KMS-11 (cell line): ENCODE data around the gene ADRB1.

ENCODE experiments used
- H2AFZ ChIP-seq: fragments of 200-600 bp; sonication (generic); 2 replicates; pipeline ENCODE4 v1.6.1; 2016; ENCODE audit warnings: antibody characterized with exemption, mixed run types, low read depth
- H3K27ac ChIP-seq: fragments of 200-600 bp; sonication (generic); 2 replicates; pipeline ENCODE4 v1.6.1; 2016; ENCODE audit warnings: mild to moderate bottlenecking, mixed run types
- H3K27me3 ChIP-seq: fragments of 200-600 bp; sonication (generic); 2 replicates; pipeline ENCODE4 v1.6.1; 2017; ENCODE audit warnings: mild to moderate bottlenecking, low read depth, mixed run types, moderate library complexity; ENCODE audit not compliant: insufficient read depth
- H3K36me3 ChIP-seq: fragments of 200-600 bp; sonication (generic); 2 replicates; pipeline ENCODE4 v1.6.1; 2017; ENCODE audit warnings: mild to moderate bottlenecking, mixed run types; ENCODE audit not compliant: insufficient read depth
- H3K4me1 ChIP-seq: fragments of 200-600 bp; sonication (generic); 2 replicates; pipeline ENCODE4 v1.6.1; 2016; ENCODE audit warnings: mild to moderate bottlenecking, low read depth, mixed run types; ENCODE audit not compliant: poor library complexity, severe bottlenecking
- H3K4me2 ChIP-seq: fragments of 200-600 bp; sonication (generic); 2 replicates; pipeline ENCODE4 v1.7.0; 2016; ENCODE audit warnings: mild to moderate bottlenecking, mixed run types
- H3K4me3 ChIP-seq: fragments of 200-600 bp; sonication (generic); IDR thresholded peaks from 2 replicates; pipeline ENCODE4 v1.6.1; 2017; ENCODE audit warnings: low read depth, low read length, mixed read lengths; ENCODE audit not compliant: insufficient read depth
- H3K79me2 ChIP-seq: fragments of 200-600 bp; sonication (generic); 2 replicates; pipeline ENCODE4 v1.6.1; 2016; ENCODE audit warnings: low read depth, mixed run types; ENCODE audit not compliant: insufficient read depth
- H3K9ac ChIP-seq: fragments of 200-600 bp; sonication (generic); 2 replicates; pipeline ENCODE4 v1.6.1; 2016; ENCODE audit warnings: mild to moderate bottlenecking, mixed run types
- H4K20me1 ChIP-seq: fragments of 200-600 bp; sonication (generic); 2 replicates; pipeline ENCODE4 v1.6.1; 2016; ENCODE audit warnings: mild to moderate bottlenecking, mixed run types; ENCODE audit not compliant: insufficient read depth
- CTCF ChIP-seq: fragments of 200-600 bp; sonication (generic); conservative IDR thresholded peaks from 2 replicates; pipeline ENCODE4 v1.6.1; 2017; ENCODE audit warnings: low read depth, mild to moderate bottlenecking, antibody characterized with exemption, low read length, moderate library complexity, mixed read lengths

The ADRB1 gene

GRCh38 chr10:114043532-114044246 lies at the start of gene ADRB1:
ADRB1 (plus strand) TSS chr10:114043866; CDS start chr10:114044133, 267 bp downstream.
- no peak within 1 kb of the TSS for H3K9ac ChIP-seq
- no peaks in the 10 kb centered on the region for H3K4me1 ChIP-seq
- no peaks in the 10 kb centered on the region for H3K36me3 ChIP-seq
- no peaks in the 10 kb centered on the region for H3K27me3 ChIP-seq
- H3K4me2 ChIP-seq: peak within 1 kb of the TSS; percentile 44; the same call in 1 of the 2 replicates
- no peak for TF ChIP-seq CTCF
- H2AFZ ChIP-seq: peak within 1 kb of the TSS; percentile 72
- H3K27ac ChIP-seq: no peak within 1 kb of the TSS
- no peaks in the 10 kb centered on the region for H4K20me1 ChIP-seq
- no peaks in the 10 kb centered on the region for H3K79me2 ChIP-seq
- no peak within 1 kb of the TSS for H3K4me3 ChIP-seq

DNA sequence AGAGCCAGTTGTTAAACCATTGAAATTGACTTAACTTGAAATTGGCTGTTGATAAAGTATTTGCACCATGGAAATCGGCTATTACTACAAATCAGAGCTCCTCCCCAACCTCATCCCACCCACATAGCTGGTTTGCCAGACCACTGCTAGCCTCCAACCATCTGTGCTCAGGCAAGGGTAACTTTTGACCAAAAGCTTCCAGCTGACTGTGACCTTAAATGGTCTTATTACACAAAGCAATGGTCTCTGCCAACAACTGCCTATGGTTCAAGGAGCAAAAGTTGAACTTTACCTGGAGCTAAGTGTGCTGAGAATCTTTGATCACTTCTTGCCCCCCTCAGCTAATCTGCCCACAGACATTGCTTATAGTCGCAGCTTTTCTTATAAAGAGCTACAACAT lies 48.5 kb upstream of the ADRB1 start:
- no peak overlapping the region for H3K9ac ChIP-seq
- no peaks in the 10 kb centered on the region for H3K36me3 ChIP-seq
- H3K4me1 ChIP-seq: peaks cover 20% of the 10 kb centered on the region
- no peak for TF ChIP-seq CTCF
- H3K4me3 ChIP-seq: no peak overlapping the region
- no peaks in the 10 kb centered on the region for H3K79me2 ChIP-seq
- no peak overlapping the region for H2AFZ ChIP-seq
- no peak overlapping the region for H3K27ac ChIP-seq
- H3K27me3 ChIP-seq: peaks cover 52% of the 10 kb centered on the region
- H4K20me1 ChIP-seq: peaks cover 5% of the 10 kb centered on the region; the same call in 1 of the 2 replicates
- no peak overlapping the region for H3K4me2 ChIP-seq

DNA sequence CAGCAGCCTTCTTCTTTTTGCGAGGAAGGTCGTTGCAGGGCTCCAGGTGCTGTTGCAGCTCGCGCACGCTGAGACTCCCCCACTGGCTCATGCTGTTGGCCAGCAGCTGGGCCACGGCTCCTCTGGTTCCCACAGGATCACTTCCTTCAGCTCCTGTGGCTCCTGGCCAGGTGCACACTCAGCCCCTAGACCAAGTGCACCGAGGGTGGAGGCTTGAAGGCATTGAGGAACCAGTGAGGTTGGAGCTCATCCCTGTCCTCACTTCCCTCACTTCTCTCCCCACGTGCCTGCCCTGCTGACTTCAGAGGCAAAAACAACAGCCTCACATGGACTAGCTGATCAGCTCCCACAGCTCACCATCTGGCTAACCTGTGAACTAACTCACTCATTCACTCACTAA lies 46.2 kb upstream of the ADRB1 start:
- H3K4me3 ChIP-seq: no peak overlapping the region
- TF ChIP-seq CTCF: no peak
- no peak overlapping the region for H3K9ac ChIP-seq
- H3K27me3 ChIP-seq: peaks cover 38% of the 10 kb centered on the region; the same call in 1 of the 2 replicates
- H2AFZ ChIP-seq: no peak overlapping the region
- no peaks in the 10 kb centered on the region for H3K4me1 ChIP-seq
- H4K20me1 ChIP-seq: no peaks in the 10 kb centered on the region
- H3K4me2 ChIP-seq: no peak overlapping the region
- H3K79me2 ChIP-seq: no peaks in the 10 kb centered on the region
- H3K27ac ChIP-seq: no peak overlapping the region
- H3K36me3 ChIP-seq: no peaks in the 10 kb centered on the region

- Histone ChIP-seq H4K20me1 (no peaks in the 10 kb centered on the region), H2AFZ (no peak overlapping the region), H3K79me2 (no peaks in the 10 kb centered on the region), H3K9ac (no peak overlapping the region), H3K4me3 (no peak overlapping the region), H3K4me2 (no peak overlapping the region), H3K27me3 (peaks cover 18% of the 10 kb centered on the region; the same call in 1 of the 2 replicates), H3K36me3 (no peaks in the 10 kb centered on the region), H3K4me1 (no peaks in the 10 kb centered on the region), H3K27ac (no peak overlapping the region)
- no peak for TF ChIP-seq CTCF
Observed at GRCh38 chr10:113999531-113999930, 44.1 kb upstream of the ADRB1 start.
